GM13977 (cell line): ENCODE data around the gene NUB1.

ENCODE experiments used
- DNase-seq: peaks from one replicate; pipeline ENCODE4 v3.0.0; 2012; ENCODE audit warnings: low spot score
- in situ Hi-C: fragments of 300-500 bp; cut with MboI; formaldehyde crosslinking; loops from one replicate; pipeline ENCODE4 v1.12.0; 2022; ENCODE audit warnings: low sequenced_read_pairs, low pct_unique_long_range_greater_than_20kb, mixed read lengths, inconsistent platforms; ENCODE audit not compliant: unreplicated experiment
- TF ChIP-seq, protein P1 (sequence below): IDR thresholded peaks from 2 replicates; pipeline ENCODE4 v1.5.1; 2012; ENCODE audit warnings: mild to moderate bottlenecking, control low read depth; ENCODE audit not compliant: insufficient read depth; ENCODE audit errors: extremely low read depth, missing control alignments

The NUB1 gene

DNA sequence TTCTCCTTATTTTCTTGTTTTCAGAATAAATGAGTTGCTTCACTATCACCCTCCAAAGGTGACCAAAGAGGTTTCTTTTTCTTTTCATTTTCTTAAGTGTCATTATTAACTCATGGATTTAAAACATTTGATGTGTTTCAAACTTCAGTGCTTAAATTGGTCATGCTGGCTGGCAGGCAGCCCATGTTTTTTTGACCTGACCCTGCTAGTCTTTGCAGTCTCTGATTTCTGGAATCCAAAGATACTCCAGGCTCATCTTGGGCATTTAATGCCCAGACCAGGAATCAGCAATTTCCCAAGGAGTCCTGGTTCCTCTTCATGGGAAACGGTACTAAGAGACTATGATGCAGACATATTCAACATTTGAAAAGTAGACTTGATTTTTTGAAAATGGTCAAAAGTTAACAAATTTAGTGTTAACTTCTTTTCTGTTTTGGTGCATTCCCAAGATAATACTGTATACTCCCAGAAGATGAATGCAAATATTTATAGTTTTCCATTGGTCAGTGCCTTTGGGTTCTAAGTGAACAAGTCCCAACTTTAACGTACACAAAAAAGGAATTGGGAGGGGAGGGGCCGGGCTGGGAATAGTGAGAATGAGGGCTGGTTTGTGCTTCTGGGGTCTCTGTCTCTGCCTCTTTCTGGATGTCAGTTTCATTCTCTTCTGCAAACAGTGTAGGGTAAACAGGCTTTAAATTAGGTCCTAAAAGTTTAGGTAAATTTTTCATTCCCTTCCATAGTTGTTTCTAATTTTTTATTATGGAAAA is 19.8 kb downstream of the NUB1 start:
- in situ Hi-C loops = loop anchor here (25.0 kb wide), 1 partner anchor 401 kb away; no protein-coding TSS in a partner anchor
- TF ChIP-seq, protein P1, sequence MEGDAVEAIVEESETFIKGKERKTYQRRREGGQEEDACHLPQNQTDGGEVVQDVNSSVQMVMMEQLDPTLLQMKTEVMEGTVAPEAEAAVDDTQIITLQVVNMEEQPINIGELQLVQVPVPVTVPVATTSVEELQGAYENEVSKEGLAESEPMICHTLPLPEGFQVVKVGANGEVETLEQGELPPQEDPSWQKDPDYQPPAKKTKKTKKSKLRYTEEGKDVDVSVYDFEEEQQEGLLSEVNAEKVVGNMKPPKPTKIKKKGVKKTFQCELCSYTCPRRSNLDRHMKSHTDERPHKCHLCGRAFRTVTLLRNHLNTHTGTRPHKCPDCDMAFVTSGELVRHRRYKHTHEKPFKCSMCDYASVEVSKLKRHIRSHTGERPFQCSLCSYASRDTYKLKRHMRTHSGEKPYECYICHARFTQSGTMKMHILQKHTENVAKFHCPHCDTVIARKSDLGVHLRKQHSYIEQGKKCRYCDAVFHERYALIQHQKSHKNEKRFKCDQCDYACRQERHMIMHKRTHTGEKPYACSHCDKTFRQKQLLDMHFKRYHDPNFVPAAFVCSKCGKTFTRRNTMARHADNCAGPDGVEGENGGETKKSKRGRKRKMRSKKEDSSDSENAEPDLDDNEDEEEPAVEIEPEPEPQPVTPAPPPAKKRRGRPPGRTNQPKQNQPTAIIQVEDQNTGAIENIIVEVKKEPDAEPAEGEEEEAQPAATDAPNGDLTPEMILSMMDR = no peak
- DNase-seq = no peak

DNA sequence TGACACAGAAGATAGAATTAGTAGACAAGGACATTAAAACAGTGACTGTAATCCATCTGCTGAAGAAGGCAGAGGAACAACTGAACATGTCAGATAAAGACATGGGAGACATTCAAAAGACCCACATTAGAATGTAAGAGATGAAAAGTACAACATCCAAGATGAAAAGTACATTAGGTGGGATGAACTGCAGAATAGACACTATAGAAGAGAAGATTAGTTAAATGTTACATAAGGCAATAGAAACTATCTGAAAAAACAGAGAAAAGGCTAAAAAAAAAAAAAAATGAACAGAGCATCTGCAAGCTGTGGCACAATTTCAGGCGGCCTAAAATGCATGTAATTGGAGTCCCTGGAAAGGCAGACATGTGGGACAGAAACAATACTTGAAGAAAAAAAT is 21.6 kb downstream of the NUB1 start:
- in situ Hi-C loops = loop anchor here (25.0 kb wide), 1 partner anchor 399 kb away; no protein-coding TSS in a partner anchor
- TF ChIP-seq, protein P1 = no peak
- DNase-seq = no peak

DNA sequence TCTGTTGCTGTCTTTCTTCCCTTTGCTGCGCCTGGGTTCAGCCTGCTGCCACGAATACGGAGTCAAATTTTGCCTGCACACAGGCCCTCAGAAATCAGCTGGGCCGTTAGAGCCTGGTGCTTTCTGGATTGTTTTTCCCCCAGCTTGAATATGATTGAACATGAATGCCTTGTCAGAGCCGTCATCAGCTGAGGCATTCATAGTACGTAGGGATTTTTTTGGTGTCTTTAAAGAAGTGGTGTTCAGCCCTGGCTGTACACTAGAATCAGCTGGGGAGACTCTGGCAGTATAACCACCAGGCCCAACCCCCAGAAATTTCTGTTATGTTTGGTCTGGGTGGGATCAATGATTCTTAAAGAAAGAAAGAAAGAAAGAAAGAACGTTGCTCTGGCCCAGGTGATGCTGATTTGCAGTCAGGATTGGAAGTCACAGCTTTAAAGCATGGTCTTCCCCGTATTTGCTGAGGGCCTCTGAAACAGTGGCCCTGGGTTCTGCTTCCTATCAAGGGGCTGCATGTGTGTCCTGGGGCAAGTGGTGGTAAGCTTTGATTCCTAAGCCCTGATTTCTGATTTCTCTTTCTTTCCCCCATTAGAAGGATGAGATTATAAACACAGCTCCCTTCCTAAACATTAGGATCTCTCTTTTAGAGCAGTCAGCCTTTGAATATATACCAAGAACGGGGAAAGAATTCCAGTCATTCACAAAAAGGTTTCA is 24.7 kb downstream of the NUB1 start:
- TF ChIP-seq, protein P1 = no peak
- in situ Hi-C loops = loop anchor here (25.0 kb wide), 1 partner anchor 396 kb away; no protein-coding TSS in a partner anchor
- DNase-seq = no peak

DNA sequence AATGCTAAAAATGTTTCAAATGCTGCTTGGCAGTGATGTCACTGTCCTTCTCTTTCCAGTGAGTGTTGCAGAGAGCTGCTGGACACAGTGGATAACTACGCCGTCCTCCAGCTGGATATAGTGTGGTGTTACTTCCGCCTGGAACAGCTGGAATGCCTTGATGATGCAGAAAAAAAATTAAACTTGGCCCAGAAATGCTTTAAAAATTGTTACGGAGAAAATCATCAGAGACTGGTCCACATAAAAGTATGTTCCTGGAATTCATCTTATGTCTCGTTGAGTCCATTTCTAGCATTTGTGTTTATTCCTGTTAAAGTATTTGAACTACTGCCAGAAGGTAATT is 25.2 kb downstream of the NUB1 start:
- no peak for DNase-seq
- TF ChIP-seq, protein P1 = no peak
- in situ Hi-C loops = loop anchor here (25.0 kb wide), 1 partner anchor 395 kb away; no protein-coding TSS in a partner anchor

DNA sequence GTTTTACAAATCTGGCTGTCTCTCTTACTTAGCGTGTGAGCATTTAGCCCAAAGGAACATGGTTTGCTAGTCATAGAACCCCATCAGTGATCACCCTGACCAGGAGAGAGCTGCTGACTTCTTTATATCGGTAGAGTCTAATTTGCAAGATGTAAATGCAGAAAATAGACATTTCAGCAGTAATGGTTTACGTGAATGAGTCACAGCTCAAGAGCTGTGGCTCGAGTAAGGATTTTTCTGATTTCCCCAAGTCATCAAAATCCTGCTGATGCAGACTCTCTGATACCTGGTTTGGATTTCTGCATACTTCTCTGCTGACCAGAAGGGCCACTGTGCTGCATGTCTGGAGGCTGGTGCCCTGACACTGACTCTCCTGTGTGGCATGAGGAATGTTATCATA is 25.7 kb downstream of the NUB1 start:
- DNase-seq = no peak
- in situ Hi-C loops = loop anchor here (25.0 kb wide), 1 partner anchor 395 kb away; no protein-coding TSS in a partner anchor
- TF ChIP-seq, protein P1 = no peak

DNA sequence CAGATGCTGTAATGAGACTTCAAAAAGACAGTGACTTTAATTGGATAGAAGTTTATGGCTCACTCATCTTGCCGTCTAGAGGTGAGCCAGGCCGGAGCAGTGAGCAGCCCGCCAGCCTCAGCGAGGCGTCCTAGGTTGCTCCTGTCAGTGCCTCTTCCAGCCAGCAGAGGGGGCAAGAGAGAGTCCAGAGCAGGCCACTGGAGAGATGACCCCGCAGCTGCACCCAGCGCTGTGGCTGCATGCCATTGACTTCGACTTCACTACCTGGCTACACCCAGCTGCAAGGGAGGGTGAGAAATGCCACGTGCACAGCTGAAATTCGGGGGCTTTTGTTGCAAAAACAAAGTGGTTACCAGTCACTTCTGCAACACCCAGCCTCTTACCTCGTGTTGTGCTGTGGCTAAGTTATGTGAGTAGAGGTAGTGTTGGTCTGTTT is 26.5 kb downstream of the NUB1 start:
- peak; percentile 87 for DNase-seq
- in situ Hi-C loops = loop anchor here (25.0 kb wide), 1 partner anchor 394 kb away; no protein-coding TSS in a partner anchor
- TF ChIP-seq, protein P1 = peak; percentile 94
